Cardiac muscle cell (in vitro differentiated cells and primary cell): ENCODE measurements around the gene CEACAM20. TPM values are rescaled to one million over a fixed set of nuclear protein-coding genes. Genes with fewer than 3 reads are reported as not detected.

Experiments used
- polyA plus RNA-seq: library from polyadenylated mRNA; unstranded; fragments of >200 nt; fragmentation: Nextera tagmentation; extraction: Ambion mirVana; gene quantifications from 2 replicates; pipeline ENCODE4 v1.2.1, GENCODE V29; 2016
- total RNA-seq: library from RNA; depleted of rRNA; stranded (reverse); fragments of >200 nt; gene quantifications from 2 replicates; pipeline ENCODE4 v1.2.3, GENCODE V29; 2016

CEACAM20 gene
- total and polyA plus RNA-seq, 2 experiments from 2014 or later: not detected

Other genes with a start within 250 kb of the CEACAM20 start
- gene ZNF235, start 224.7 kb downstream of the CEACAM20 start, total RNA-seq: 4.8 and 4.9 TPM in 2 replicates
- 5.3 and 5.7 TPM in 2 replicates for gene ZNF235, start 224.7 kb downstream of the CEACAM20 start, polyA plus RNA-seq
- 5.8 and 15.5 TPM in 2 replicates for gene ZNF112, start 173.0 kb downstream of the CEACAM20 start, total RNA-seq
- gene ZNF112, start 173.0 kb downstream of the CEACAM20 start, polyA plus RNA-seq: 3.6 and 6.8 TPM in 2 replicates
- 3.6 and 21.1 TPM in 2 replicates for gene ZNF285, start 128.1 kb downstream of the CEACAM20 start, total RNA-seq
- gene ZNF285, start 128.1 kb downstream of the CEACAM20 start, polyA plus RNA-seq: 2.8 and 7.9 TPM in 2 replicates
- gene ZNF229, start 81.2 kb downstream of the CEACAM20 start, total RNA-seq: 3.9 and 6.6 TPM in 2 replicates
- 2.5 and 7.0 TPM in 2 replicates for gene ZNF229, start 81.2 kb downstream of the CEACAM20 start, polyA plus RNA-seq
- gene ZNF180, start 29.2 kb downstream of the CEACAM20 start, total RNA-seq: 31.2 and 33.4 TPM in 2 replicates
- gene ZNF180, start 29.2 kb downstream of the CEACAM20 start, polyA plus RNA-seq: 3.3 and 5.7 TPM in 2 replicates
- not detected in 2 replicates for gene IGSF23, start 83.9 kb upstream of the CEACAM20 start, total RNA-seq
- not detected in 2 replicates for gene IGSF23, start 83.9 kb upstream of the CEACAM20 start, polyA plus RNA-seq
- 18.4 and 20.8 TPM in 2 replicates for gene PVR, start 114.2 kb upstream of the CEACAM20 start, total RNA-seq
- 18.7 and 19.6 TPM in 2 replicates for gene PVR, start 114.2 kb upstream of the CEACAM20 start, polyA plus RNA-seq
- gene CEACAM19, start 141.8 kb upstream of the CEACAM20 start, total RNA-seq: 3.8 and 8.4 TPM in 2 replicates
- gene CEACAM19, start 141.8 kb upstream of the CEACAM20 start, polyA plus RNA-seq: 4.3 and 5.0 TPM in 2 replicates
- gene CEACAM16, start 169.5 kb upstream of the CEACAM20 start, total RNA-seq: not detected in 2 replicates
- not detected in 2 replicates for gene CEACAM16, start 169.5 kb upstream of the CEACAM20 start, polyA plus RNA-seq
- gene BCL3, start 219.0 kb upstream of the CEACAM20 start, total RNA-seq: 10.5 and 12.4 TPM in 2 replicates
- 15.3 and 19.5 TPM in 2 replicates for gene BCL3, start 219.0 kb upstream of the CEACAM20 start, polyA plus RNA-seq
- not detected in 2 replicates for gene CBLC, start 248.2 kb upstream of the CEACAM20 start, total RNA-seq
- 0.11 TPM in 1 of 2 replicates, not detected in the other for gene CBLC, start 248.2 kb upstream of the CEACAM20 start, polyA plus RNA-seq